Heart left ventricle (tissue), 13 donors: ENCODE measurements around the gene ZNF566.

Experiments used
- CTCF ChIP-seq, 12 donors: fragments of 200-600 bp; sonication (generic) in 4 of 12; IDR thresholded peaks; one replicate each; pipeline versions ENCODE4 v1.5.0 to v1.8.0; 2018 to 2022; ENCODE audit warnings: antibody characterized with exemption in 12 of 12, mild to moderate bottlenecking in 5 of 12
- POLR2A ChIP-seq, 2 donors: fragments of 450-650 bp; IDR thresholded peaks; one replicate each; pipeline ENCODE4 v1.6.1; 2017; ENCODE audit warnings: antibody characterized with exemption in 2 of 2, mild to moderate bottlenecking in 2 of 2, moderate library complexity in 2 of 2
- donor health status: ischemic (EF 13 %, LVEDD 7.1; RV severe dilation, severe dysfunction).
- donor health status: DM: no; HTN: yes; CAD: no.
- donor health status: DM: no; HTN: no; CAD: no.
- donor health status: ischemic (EF 25% LVEDD 6.9; RV normal size, moderate dysfunction).
- donor health status: ischemic (EF 25% LVEDD 5.7; RV mildly dilated, moderate dysfunction).
- donor health status: ischemic (EF 35%, LVEDD 5.7; RV mildly dilated, moderate dysfunction).
- donor health status: nonischemic (EF 11% LVEDD 7.7; RV severe dilation, severe dysfunction).
- donor health status: DM: yes; HTN: yes; CAD: no.
- donor health status: PGD.
- donor health status: ischemic (EF 29% LVEDD 5.4; RV normal size, mild dysfunction).
- donor health status: nonischemic (EF 23%, LVEDD 6.1; RV moderate dilation, normal function).

- TF ChIP-seq CTCF (IDR thresholded peaks at IDR 0.05): no peak
- no peak for TF ChIP-seq POLR2A (IDR thresholded peaks at IDR 0.05)
These were observed 29.3 kb downstream of the ZNF566 start for GRCh38 chr19:36460046-36460445.
